ENCODE results near the gene PRR5L. TPM values are rescaled to one million over a fixed set of nuclear protein-coding genes. Genes with fewer than 3 reads are reported as not detected.

Gene PRR5L
- total RNA-seq, 1 experiment from 2014 or later, result 23.9 TPM

- Mint-ChIP-seq H3K4me1 (ENCODE audit: insufficient read depth, unreplicated experiment) (peaks cover 32% of the 10 kb centered on the region), H3K27me3 (ENCODE audit: insufficient read depth, unreplicated experiment) (no peaks in the 10 kb centered on the region), H3K27ac (ENCODE audit: low read depth, unreplicated experiment) (no peak overlapping the region), H3K9me3 (ENCODE audit: unreplicated experiment) (no peaks in the 10 kb centered on the region), H3K36me3 (ENCODE audit: insufficient read depth, unreplicated experiment) (no peaks in the 10 kb centered on the region), H3K4me3 (ENCODE audit: unreplicated experiment) (no peak overlapping the region)
- ChIA-PET CTCF (interaction anchor here (0.5 to 1.7 kb wide), 6 partner anchors 10 to 130 kb away, joined by 3 to 5 read pairs (median 4); no protein-coding TSS in a partner anchor), POLR2A (interaction anchor here (0.9 to 1.4 kb wide), 4 partner anchors 9 to 125 kb away, joined by 3 to 8 read pairs (median 4); no protein-coding TSS in a partner anchor)
- TF ChIP-seq CTCF (IDR thresholded peaks at IDR 0.05; ENCODE audit: unreplicated experiment), result no peak
- intact Hi-C loops (cut with micrococcal nuclease), result no loop called here
- no peak for DNase-seq (ENCODE audit: unreplicated experiment)
- BruUV-seq (replicated peaks), result no TSS peak
Observed at GRCh38 chr11:36363361-36364268, 67.5 kb downstream of the PRR5L start.

GRCh38 chr11:36364551-36365325 is 68.7 kb downstream of the PRR5L start:
- no peaks in the 10 kb centered on the region for H3K27me3 Mint-ChIP-seq (ENCODE audit: insufficient read depth, unreplicated experiment)
- no peak for TF ChIP-seq CTCF (IDR thresholded peaks at IDR 0.05; ENCODE audit: unreplicated experiment)

GRCh38 chr11:36365907-36366306 is 69.8 kb downstream of the PRR5L start:
- BruUV-seq (replicated peaks), result no TSS peak
- intact Hi-C loops (cut with micrococcal nuclease), result no loop called here
- H3K4me1 Mint-ChIP-seq (ENCODE audit: insufficient read depth, unreplicated experiment), result peaks cover 32% of the 10 kb centered on the region
- ChIA-PET CTCF (no interaction called here), POLR2A (no interaction called here)
- DNase-seq (ENCODE audit: unreplicated experiment), result no peak
- no peak overlapping the region for H3K4me3 Mint-ChIP-seq (ENCODE audit: unreplicated experiment)
- H3K36me3 Mint-ChIP-seq (ENCODE audit: insufficient read depth, unreplicated experiment), result no peaks in the 10 kb centered on the region
- H3K9me3 Mint-ChIP-seq (ENCODE audit: unreplicated experiment), result no peaks in the 10 kb centered on the region
- no peak for TF ChIP-seq CTCF (IDR thresholded peaks at IDR 0.05; ENCODE audit: unreplicated experiment)
- no peaks in the 10 kb centered on the region for H3K27me3 Mint-ChIP-seq (ENCODE audit: insufficient read depth, unreplicated experiment)
- no peak overlapping the region for H3K27ac Mint-ChIP-seq (ENCODE audit: low read depth, unreplicated experiment)

More at GRCh38 chr11:36364551-36365325, 68.7 kb downstream of the PRR5L start:
- no TSS peak for BruUV-seq (replicated peaks)
- Mint-ChIP-seq H3K4me1 (ENCODE audit: insufficient read depth, unreplicated experiment) (peaks cover 32% of the 10 kb centered on the region), H3K4me3 (ENCODE audit: unreplicated experiment) (no peak overlapping the region), H3K9me3 (ENCODE audit: unreplicated experiment) (no peaks in the 10 kb centered on the region), H3K27ac (ENCODE audit: low read depth, unreplicated experiment) (no peak overlapping the region), H3K36me3 (ENCODE audit: insufficient read depth, unreplicated experiment) (no peaks in the 10 kb centered on the region)
- ChIA-PET POLR2A (interaction anchor here (1.3 kb wide), 1 partner anchor 11 kb away, joined by 4 read pairs; no protein-coding TSS in a partner anchor), CTCF (interaction anchor here (0.7 to 1.7 kb wide), 6 partner anchors 9 to 129 kb away, joined by 3 to 5 read pairs (median 4); no protein-coding TSS in a partner anchor)
- intact Hi-C loops (cut with micrococcal nuclease), result no loop called here
- peak; percentile 46 for DNase-seq (ENCODE audit: unreplicated experiment)

Data from MCF 10A (cell line).